Measurements from ENCODE around the gene CFAP77. TPM values are rescaled to one million over a fixed set of nuclear protein-coding genes. Genes with fewer than 3 reads are reported as not detected.
A peak's percentile ranks its signal among the peaks of the same experiment; 100 is the strongest.

Gene CFAP77
- total RNA-seq, 2 donors from 2014 or later = not detected

- Histone ChIP-seq H3K9me3 (no peaks in the 10 kb centered on the region), H3K27me3 (replicated peaks; ENCODE audit: insufficient read depth) (peaks cover 35% of the 10 kb centered on the region), H3K4me3 (peak within 1 kb of the TSS; percentile 66), H3K36me3 (no peaks in the 10 kb centered on the region), H3K4me1 (ENCODE audit: control insufficient read depth in 1 of 2, low read depth in 2 of 2) (peaks cover 5 to 6% of the 10 kb centered on the region in 2 donors), H3K27ac (no peak within 1 kb of the TSS)
- ATAC-seq (ENCODE audit: insufficient number of reproducible peaks, low FRiP score, low read depth) (no peak), DNase-seq (ENCODE audit: low spot score) (no peak)
- TF ChIP-seq, protein P1, sequence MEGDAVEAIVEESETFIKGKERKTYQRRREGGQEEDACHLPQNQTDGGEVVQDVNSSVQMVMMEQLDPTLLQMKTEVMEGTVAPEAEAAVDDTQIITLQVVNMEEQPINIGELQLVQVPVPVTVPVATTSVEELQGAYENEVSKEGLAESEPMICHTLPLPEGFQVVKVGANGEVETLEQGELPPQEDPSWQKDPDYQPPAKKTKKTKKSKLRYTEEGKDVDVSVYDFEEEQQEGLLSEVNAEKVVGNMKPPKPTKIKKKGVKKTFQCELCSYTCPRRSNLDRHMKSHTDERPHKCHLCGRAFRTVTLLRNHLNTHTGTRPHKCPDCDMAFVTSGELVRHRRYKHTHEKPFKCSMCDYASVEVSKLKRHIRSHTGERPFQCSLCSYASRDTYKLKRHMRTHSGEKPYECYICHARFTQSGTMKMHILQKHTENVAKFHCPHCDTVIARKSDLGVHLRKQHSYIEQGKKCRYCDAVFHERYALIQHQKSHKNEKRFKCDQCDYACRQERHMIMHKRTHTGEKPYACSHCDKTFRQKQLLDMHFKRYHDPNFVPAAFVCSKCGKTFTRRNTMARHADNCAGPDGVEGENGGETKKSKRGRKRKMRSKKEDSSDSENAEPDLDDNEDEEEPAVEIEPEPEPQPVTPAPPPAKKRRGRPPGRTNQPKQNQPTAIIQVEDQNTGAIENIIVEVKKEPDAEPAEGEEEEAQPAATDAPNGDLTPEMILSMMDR (IDR thresholded peaks at IDR 0.05) = no peak
These were observed 172.3 kb downstream of the CFAP77 start, which contains the start of gene BARHL1 for GRCh38 chr9:132582276-132582785. BARHL1 (plus strand) TSS chr9:132582606; CDS start chr9:132582798, 192 bp downstream.

- ATAC-seq (ENCODE audit: insufficient number of reproducible peaks, low FRiP score, low read depth) (no peak), DNase-seq (ENCODE audit: low spot score) (no peak)
- peaks cover 5 to 6% of the 10 kb centered on the region in 2 donors for H3K4me1 ChIP-seq (ENCODE audit: control insufficient read depth in 1 of 2, low read depth in 2 of 2)
- no peaks in the 10 kb centered on the region for H3K36me3 ChIP-seq
- H3K9me3 ChIP-seq = no peaks in the 10 kb centered on the region
- peaks cover 39% of the 10 kb centered on the region for H3K27me3 ChIP-seq (replicated peaks; ENCODE audit: insufficient read depth)
- H3K4me3 ChIP-seq = no peak overlapping the region
- H3K27ac ChIP-seq = no peak overlapping the region
- TF ChIP-seq, protein P1 (IDR thresholded peaks at IDR 0.05) = no peak
These were observed 173.0 kb downstream of the CFAP77 start for GRCh38 chr9:132582786-132583583.

DNA sequence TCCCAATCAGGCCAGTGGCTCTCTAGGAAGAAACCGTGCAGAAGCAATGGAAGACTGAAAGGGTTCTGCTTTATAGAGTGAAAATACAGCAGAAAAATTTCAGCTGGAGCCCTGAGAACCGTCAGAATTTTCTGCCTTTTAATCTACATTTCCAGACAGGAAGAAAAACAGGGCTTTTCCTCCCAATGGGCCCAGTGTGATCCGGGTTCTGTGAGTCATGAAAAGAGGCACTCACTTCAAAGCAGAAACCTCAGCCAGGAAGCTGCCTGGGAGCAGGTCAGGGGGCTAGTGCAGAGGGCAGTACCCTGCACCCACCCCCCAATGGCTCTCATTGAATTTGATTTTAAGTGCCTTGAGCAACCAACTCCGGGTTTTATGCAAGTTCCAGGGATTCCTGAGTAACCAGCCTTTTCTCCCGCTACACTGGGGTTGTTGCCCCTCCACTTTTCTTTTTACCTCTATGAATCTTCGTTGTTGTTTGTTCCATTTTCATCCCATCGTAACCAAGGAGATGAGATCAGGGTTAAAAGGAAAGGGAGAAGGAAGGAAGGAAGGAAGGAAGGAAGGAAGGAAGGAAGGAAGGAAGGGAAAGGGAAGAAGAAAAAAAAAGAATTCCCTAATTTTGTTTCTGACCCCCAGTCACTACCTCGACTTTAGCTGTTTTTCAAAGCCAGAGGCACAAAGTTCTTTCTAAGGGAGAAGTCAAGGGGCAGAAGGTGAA lies 173.7 kb downstream of the CFAP77 start:
- Histone ChIP-seq H3K9me3 (no peaks in the 10 kb centered on the region), H3K27ac (no peak overlapping the region), H3K4me1 (ENCODE audit: control insufficient read depth in 1 of 2, low read depth in 2 of 2) (peaks cover 5 to 6% of the 10 kb centered on the region in 2 donors), H3K27me3 (replicated peaks; ENCODE audit: insufficient read depth) (peaks cover 39% of the 10 kb centered on the region), H3K36me3 (no peaks in the 10 kb centered on the region), H3K4me3 (no peak overlapping the region)
- TF ChIP-seq, protein P1 (IDR thresholded peaks at IDR 0.05) = no peak
- no peak for ATAC-seq (ENCODE audit: insufficient number of reproducible peaks, low FRiP score, low read depth)
- no peak for DNase-seq (ENCODE audit: low spot score)

- peaks cover 39% of the 10 kb centered on the region for H3K27me3 ChIP-seq (replicated peaks; ENCODE audit: insufficient read depth)
- H3K4me1 ChIP-seq (ENCODE audit: control insufficient read depth in 1 of 2, low read depth in 2 of 2) = peaks cover 5 to 6% of the 10 kb centered on the region in 2 donors
- no peaks in the 10 kb centered on the region for H3K9me3 ChIP-seq
- TF ChIP-seq, protein P1 (IDR thresholded peaks at IDR 0.05) = no peak
- H3K27ac ChIP-seq = no peak overlapping the region
- no peak for ATAC-seq (ENCODE audit: insufficient number of reproducible peaks, low FRiP score, low read depth)
- no peak for DNase-seq (ENCODE audit: low spot score)
- H3K36me3 ChIP-seq = no peaks in the 10 kb centered on the region
- H3K4me3 ChIP-seq = no peak overlapping the region
These were observed 174.9 kb downstream of the CFAP77 start for GRCh38 chr9:132584601-132585560.

All from thoracic aorta (tissue), 2 donors.